ENCODE measurements around the gene FAM13A. TPM values are rescaled to one million over a fixed set of nuclear protein-coding genes. Genes with fewer than 3 reads are reported as not detected.

FAM13A gene
- total RNA-seq, 1 donor from 2014 or later = 40.3 TPM

- H3K27me3 Mint-ChIP-seq (ENCODE audit: insufficient read depth, low read depth) = peaks cover under 1% of the 10 kb centered on the region
Observed at GRCh38 chr4:88981993-88982392, 75.0 kb downstream of the FAM13A start.

GRCh38 chr4:88981556-88981955 is 75.4 kb downstream of the FAM13A start:
- no peak for TF ChIP-seq EZH2 (IDR thresholded peaks at IDR 0.05)
- no peak for TF ChIP-seq EZH2phosphoT487 (IDR thresholded peaks at IDR 0.05)
- no peak for TF ChIP-seq CTCF (IDR thresholded peaks at IDR 0.05)
- no peaks in the 10 kb centered on the region for H3K79me2 ChIP-seq (ENCODE audit: low read depth)
- H2AFZ ChIP-seq (replicated peaks) = no peak overlapping the region
- no peak overlapping the region for H3K27ac ChIP-seq
- no peaks in the 10 kb centered on the region for H3K27me3 Mint-ChIP-seq (ENCODE audit: insufficient read depth, low read depth)
- H3K27me3 ChIP-seq = no peaks in the 10 kb centered on the region
- no peaks in the 10 kb centered on the region for H3K36me3 Mint-ChIP-seq
- no peaks in the 10 kb centered on the region for H3K9me3 ChIP-seq (ENCODE audit: low read depth)
- no peaks in the 10 kb centered on the region for H3K9me3 Mint-ChIP-seq
- no peaks in the 10 kb centered on the region for H4K20me1 ChIP-seq (ENCODE audit: low read depth)
- H3K4me1 ChIP-seq = no peaks in the 10 kb centered on the region
- no peak overlapping the region for H3K9ac ChIP-seq
- H3K4me3 Mint-ChIP-seq = no peak overlapping the region
- no peak overlapping the region for H3K27ac Mint-ChIP-seq
- no peaks in the 10 kb centered on the region for H3K4me1 Mint-ChIP-seq
- H3K4me2 ChIP-seq = no peak overlapping the region
- DNase-seq (ENCODE audit: low spot score) = no peak
- no peak overlapping the region for H3K4me3 ChIP-seq
- no peaks in the 10 kb centered on the region for H3F3A ChIP-seq (ENCODE audit: low read depth)
- no peaks in the 10 kb centered on the region for H3K36me3 ChIP-seq

More at GRCh38 chr4:88981993-88982392, 75.0 kb downstream of the FAM13A start:
- Mint-ChIP-seq H3K4me1 (no peaks in the 10 kb centered on the region), H3K9me3 (no peaks in the 10 kb centered on the region), H3K36me3 (no peaks in the 10 kb centered on the region), H3K27ac (no peak overlapping the region), H3K4me3 (no peak overlapping the region)
- Histone ChIP-seq H3K9ac (no peak overlapping the region), H2AFZ (replicated peaks) (no peak overlapping the region), H3K79me2 (ENCODE audit: low read depth) (no peaks in the 10 kb centered on the region), H4K20me1 (ENCODE audit: low read depth) (no peaks in the 10 kb centered on the region), H3K4me3 (no peak overlapping the region), H3F3A (ENCODE audit: low read depth) (no peaks in the 10 kb centered on the region), H3K4me1 (no peaks in the 10 kb centered on the region), H3K4me2 (no peak overlapping the region), H3K27me3 (no peaks in the 10 kb centered on the region), H3K36me3 (no peaks in the 10 kb centered on the region), H3K27ac (no peak overlapping the region), H3K9me3 (ENCODE audit: low read depth) (no peaks in the 10 kb centered on the region)
- TF ChIP-seq CTCF (IDR thresholded peaks at IDR 0.05) (no peak), EZH2phosphoT487 (IDR thresholded peaks at IDR 0.05) (no peak), EZH2 (IDR thresholded peaks at IDR 0.05) (no peak)
- DNase-seq (ENCODE audit: low spot score) = no peak

- H3K27me3 Mint-ChIP-seq (ENCODE audit: insufficient read depth, low read depth) = no peaks in the 10 kb centered on the region
Observed at GRCh38 chr4:88979276-88979675, 77.7 kb downstream of the FAM13A start.

More at GRCh38 chr4:88979276-88979675, 77.7 kb downstream of the FAM13A start:
- Histone ChIP-seq H2AFZ (replicated peaks) (no peak overlapping the region), H3K9me3 (ENCODE audit: low read depth) (no peaks in the 10 kb centered on the region), H3K79me2 (ENCODE audit: low read depth) (no peaks in the 10 kb centered on the region), H3K4me3 (no peak overlapping the region), H3K27ac (no peak overlapping the region), H3K9ac (no peak overlapping the region), H3F3A (ENCODE audit: low read depth) (no peaks in the 10 kb centered on the region), H3K4me2 (no peak overlapping the region), H3K27me3 (no peaks in the 10 kb centered on the region), H3K36me3 (no peaks in the 10 kb centered on the region), H4K20me1 (ENCODE audit: low read depth) (no peaks in the 10 kb centered on the region), H3K4me1 (no peaks in the 10 kb centered on the region)
- no peak for DNase-seq (ENCODE audit: low spot score)
- Mint-ChIP-seq H3K4me1 (no peaks in the 10 kb centered on the region), H3K9me3 (no peaks in the 10 kb centered on the region), H3K27ac (no peak overlapping the region), H3K36me3 (no peaks in the 10 kb centered on the region), H3K4me3 (no peak overlapping the region)
- TF ChIP-seq EZH2 (IDR thresholded peaks at IDR 0.05) (no peak), CTCF (IDR thresholded peaks at IDR 0.05) (no peak), EZH2phosphoT487 (IDR thresholded peaks at IDR 0.05) (no peak)

Data from neural progenitor cell (in vitro differentiated cells).